ENCODE measurements around the gene UBLCP1. TPM values are rescaled to one million over a fixed set of nuclear protein-coding genes. Genes with fewer than 3 reads are reported as not detected.

Gene UBLCP1
- total and polyA plus RNA-seq, 2 donors from 2014 or later: 17.1 to 25.1 TPM

- Histone ChIP-seq H3K9ac (ENCODE audit: low read length in 3 of 3) (no peak overlapping the region), H3K4me3 (ENCODE audit: low read length in 3 of 3) (no peak overlapping the region), H3K27ac (ENCODE audit: low read depth in 2 of 2, low read length in 2 of 2) (no peak overlapping the region), H3K36me3 (ENCODE audit: control insufficient read depth in 2 of 3, insufficient read depth in 3 of 3, low read length in 3 of 3) (no peaks in the 10 kb centered on the region), H3K4me1 (ENCODE audit: control insufficient read depth in 2 of 3, insufficient read depth in 2 of 3, low read depth in 1 of 3, low read length in 3 of 3) (peaks cover 4 to 6% (median 5%) of the 10 kb centered on the region in 3 donors), H3K27me3 (ENCODE audit: control insufficient read depth, insufficient read depth, low read length) (no peaks in the 10 kb centered on the region), H3K9me3 (ENCODE audit: control insufficient read depth in 2 of 3, insufficient read depth in 1 of 3, low read length in 3 of 3) (no peaks in the 10 kb centered on the region)
- intact Hi-C loops (cut with DNase I): no loop called here
- FAIRE-seq (no peak), DNase-seq (no peak)
- no peak for TF ChIP-seq CTCF (IDR thresholded peaks at IDR 0.05; ENCODE audit: borderline replicate concordance, extremely low read depth, insufficient read depth)
These were observed 42.9 kb upstream of the UBLCP1 start for GRCh38 chr5:159220206-159220605.

GRCh38 chr5:159223469-159223868 is 39.6 kb upstream of the UBLCP1 start:
- H3K4me1 ChIP-seq (ENCODE audit: control insufficient read depth in 2 of 3, insufficient read depth in 2 of 3, low read depth in 1 of 3, low read length in 3 of 3): peaks cover 3 to 6% (median 5%) of the 10 kb centered on the region in 3 donors
- H3K9ac ChIP-seq (ENCODE audit: low read length in 3 of 3): no peak overlapping the region
- H3K36me3 ChIP-seq (ENCODE audit: control insufficient read depth in 2 of 3, insufficient read depth in 3 of 3, low read length in 3 of 3): no peaks in the 10 kb centered on the region
- H3K9me3 ChIP-seq (ENCODE audit: control insufficient read depth in 2 of 3, insufficient read depth in 1 of 3, low read length in 3 of 3): no peaks in the 10 kb centered on the region
- no peak overlapping the region for H3K4me3 ChIP-seq (ENCODE audit: low read length in 3 of 3)
- H3K27ac ChIP-seq (ENCODE audit: low read depth in 2 of 2, low read length in 2 of 2): no peak overlapping the region
- no peaks in the 10 kb centered on the region for H3K27me3 ChIP-seq (ENCODE audit: control insufficient read depth, insufficient read depth, low read length)
- no peak for FAIRE-seq
- intact Hi-C loops (cut with DNase I): no loop called here
- DNase-seq: no peak
- no peak for TF ChIP-seq CTCF (IDR thresholded peaks at IDR 0.05; ENCODE audit: borderline replicate concordance, extremely low read depth, insufficient read depth)

DNA sequence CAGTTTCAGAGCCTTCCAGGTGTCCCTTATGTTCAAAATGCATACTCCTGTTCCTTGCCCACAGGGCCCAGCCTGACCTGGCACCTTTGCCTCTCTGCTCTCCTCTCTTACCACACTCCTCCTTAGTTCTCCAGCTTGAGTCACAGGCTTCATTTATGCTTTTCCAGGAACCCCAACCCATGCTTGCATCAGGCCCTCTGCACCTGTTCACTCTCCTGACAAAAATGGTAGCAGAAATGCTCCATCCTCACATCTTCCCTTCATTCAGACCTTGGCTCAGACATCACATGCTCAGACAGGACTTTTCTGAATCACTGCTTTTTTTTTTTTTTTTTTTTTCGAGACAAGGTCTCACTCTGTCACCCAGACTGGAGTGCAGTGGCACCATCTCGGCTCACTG is 38.6 kb upstream of the UBLCP1 start:
- no peaks in the 10 kb centered on the region for H3K36me3 ChIP-seq (ENCODE audit: control insufficient read depth in 2 of 3, insufficient read depth in 3 of 3, low read length in 3 of 3)
- H3K4me1 ChIP-seq (ENCODE audit: control insufficient read depth in 2 of 3, insufficient read depth in 2 of 3, low read depth in 1 of 3, low read length in 3 of 3): no peaks in the 10 kb centered on the region
- FAIRE-seq: no peak
- H3K27ac ChIP-seq (ENCODE audit: low read depth in 2 of 2, low read length in 2 of 2): no peak overlapping the region
- H3K4me3 ChIP-seq (ENCODE audit: low read length in 3 of 3): no peak overlapping the region
- no peak for TF ChIP-seq CTCF (IDR thresholded peaks at IDR 0.05; ENCODE audit: borderline replicate concordance, extremely low read depth, insufficient read depth)
- H3K9ac ChIP-seq (ENCODE audit: low read length in 3 of 3): no peak overlapping the region
- H3K27me3 ChIP-seq (ENCODE audit: control insufficient read depth, insufficient read depth, low read length): no peaks in the 10 kb centered on the region
- intact Hi-C loops (cut with DNase I): no loop called here
- no peak for DNase-seq
- no peaks in the 10 kb centered on the region for H3K9me3 ChIP-seq (ENCODE audit: control insufficient read depth in 2 of 3, insufficient read depth in 1 of 3, low read length in 3 of 3)

DNA sequence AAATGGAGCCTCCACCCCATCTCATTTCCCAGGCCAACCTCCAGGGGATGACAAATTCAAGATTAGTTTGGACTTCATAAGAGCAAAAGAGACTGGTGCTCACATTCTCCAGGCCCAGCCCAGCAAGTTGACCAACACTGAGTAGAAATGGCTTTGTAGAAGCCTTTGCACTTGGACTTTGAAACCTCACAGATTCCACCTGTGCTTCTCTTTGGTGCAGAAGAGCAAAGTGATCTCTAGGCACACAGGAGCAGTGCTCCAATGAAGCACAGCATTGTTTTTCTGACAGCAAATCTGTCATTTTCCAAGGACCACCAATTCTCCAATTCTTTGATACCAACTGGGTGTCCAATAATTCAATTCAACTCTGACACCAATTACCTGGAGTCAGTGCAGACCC is 36.6 kb upstream of the UBLCP1 start:
- intact Hi-C loops (cut with DNase I): no loop called here
- no peak for FAIRE-seq

More for the DNA sequence above, 36.6 kb upstream of the UBLCP1 start:
- no peak for DNase-seq
- Histone ChIP-seq H3K9ac (ENCODE audit: low read length in 3 of 3) (no peak overlapping the region), H3K27me3 (ENCODE audit: control insufficient read depth, insufficient read depth, low read length) (no peaks in the 10 kb centered on the region), H3K27ac (ENCODE audit: low read depth in 2 of 2, low read length in 2 of 2) (no peak overlapping the region), H3K4me3 (ENCODE audit: low read length in 3 of 3) (no peak overlapping the region), H3K36me3 (ENCODE audit: control insufficient read depth in 2 of 3, insufficient read depth in 3 of 3, low read length in 3 of 3) (no peaks in the 10 kb centered on the region), H3K4me1 (ENCODE audit: control insufficient read depth in 2 of 3, insufficient read depth in 2 of 3, low read depth in 1 of 3, low read length in 3 of 3) (peaks cover 0 to 4% (median 0%) of the 10 kb centered on the region in 3 donors), H3K9me3 (ENCODE audit: control insufficient read depth in 2 of 3, insufficient read depth in 1 of 3, low read length in 3 of 3) (no peaks in the 10 kb centered on the region)
- TF ChIP-seq CTCF (IDR thresholded peaks at IDR 0.05; ENCODE audit: borderline replicate concordance, extremely low read depth, insufficient read depth): no peak
